Measurements from ENCODE around the gene PRDM4. TPM values are rescaled to one million over a fixed set of nuclear protein-coding genes. Genes with fewer than 3 reads are reported as not detected.

Gene PRDM4
- total RNA-seq, 2 donors from 2014 or later = 27.0 to 36.9 TPM

GRCh38 chr12:107780298-107780697 is 19.4 kb upstream of the PRDM4 start:
- H3K4me3 Mint-ChIP-seq = no peak overlapping the region
- DNase-seq (ENCODE audit: low spot score) (no peak), ATAC-seq (no peak)
- peaks cover 6 to 9% of the 10 kb centered on the region in 2 donors for H3K4me1 Mint-ChIP-seq (ENCODE audit: low read depth in 2 of 2)
- H3K9me3 Mint-ChIP-seq = no peaks in the 10 kb centered on the region
- no peaks in the 10 kb centered on the region for H3K36me3 Mint-ChIP-seq
- H3K27me3 Mint-ChIP-seq = peaks cover 40 to 45% of the 10 kb centered on the region in 2 donors
- no peak overlapping the region for H3K27ac Mint-ChIP-seq

DNA sequence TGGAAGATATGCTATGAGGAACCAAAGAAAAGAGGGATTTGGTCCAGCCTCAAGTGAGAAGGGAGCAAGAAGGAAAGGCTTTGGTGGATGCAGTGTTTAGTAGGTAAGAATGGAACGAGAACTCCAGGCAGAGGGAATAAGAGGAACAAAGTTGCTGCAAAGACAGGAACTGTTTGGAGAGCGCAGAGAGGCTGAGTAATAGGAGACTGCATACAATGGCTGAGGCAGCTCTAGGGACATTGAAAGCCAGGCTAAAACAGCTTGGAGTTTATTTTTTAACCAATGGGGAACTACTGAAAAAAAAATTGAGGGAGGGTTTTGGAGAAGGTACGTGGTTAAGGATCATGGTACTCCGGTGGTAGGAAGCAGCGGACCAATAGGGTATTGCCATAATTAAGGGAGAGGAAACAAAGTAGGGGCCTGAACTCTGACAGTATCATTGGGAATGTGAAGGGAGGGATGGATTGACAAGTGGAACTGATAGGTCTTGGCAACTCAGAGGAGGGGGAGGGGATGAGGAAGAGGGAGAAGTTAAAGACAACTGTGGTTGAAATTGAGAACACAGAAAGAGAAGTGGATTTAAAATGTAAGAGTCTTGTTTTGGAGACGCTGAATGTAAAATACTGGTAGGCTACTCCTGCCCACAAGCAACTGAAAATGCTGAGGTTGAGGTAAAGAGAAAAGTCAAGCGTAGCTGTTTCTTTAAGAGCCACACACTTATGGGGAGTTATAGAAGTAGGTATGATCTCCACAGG is 18.3 kb upstream of the PRDM4 start:
- Mint-ChIP-seq H3K9me3 (no peaks in the 10 kb centered on the region), H3K4me3 (no peak overlapping the region), H3K36me3 (no peaks in the 10 kb centered on the region), H3K4me1 (ENCODE audit: low read depth in 2 of 2) (peaks cover 6 to 15% of the 10 kb centered on the region in 2 donors), H3K27ac (no peak overlapping the region), H3K27me3 (peaks cover 46 to 53% of the 10 kb centered on the region in 2 donors)
- no peak for ATAC-seq
- no peak for DNase-seq (ENCODE audit: low spot score)

DNA sequence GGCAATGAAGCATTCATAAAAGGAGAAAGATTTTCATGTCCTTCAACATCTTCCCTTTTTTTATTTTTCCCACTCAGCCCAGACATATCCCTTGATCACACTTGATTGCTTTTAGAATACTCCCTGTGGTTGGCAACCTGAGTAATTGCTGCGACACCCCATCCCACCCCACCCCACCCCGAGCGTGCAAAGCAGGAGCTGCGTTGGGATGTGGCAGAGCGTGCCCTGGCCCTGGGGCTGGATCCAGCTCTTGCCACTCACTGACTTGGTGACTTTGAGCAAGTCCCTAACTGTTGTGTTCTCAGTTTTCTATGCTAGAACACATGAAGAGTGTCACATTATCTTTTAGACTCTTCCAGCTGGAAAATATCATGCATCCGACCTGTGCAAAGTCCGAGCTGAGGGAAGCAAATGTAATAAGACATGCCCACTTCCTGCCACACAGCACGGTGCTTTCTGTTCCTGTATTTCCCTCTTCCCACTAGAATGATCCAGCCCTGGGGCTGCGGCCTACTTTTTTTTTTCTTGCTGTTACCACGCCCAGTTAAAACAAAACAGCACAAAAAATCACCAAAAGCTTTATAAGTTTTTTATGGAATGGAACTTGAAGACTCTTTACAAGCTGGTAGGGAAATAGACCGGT is 17.6 kb upstream of the PRDM4 start:
- Mint-ChIP-seq H3K9me3 (no peaks in the 10 kb centered on the region), H3K4me1 (ENCODE audit: low read depth in 2 of 2) (peaks cover 0 to 9% of the 10 kb centered on the region in 2 donors), H3K27ac (no peak overlapping the region), H3K27me3 (peaks cover 46 to 53% of the 10 kb centered on the region in 2 donors), H3K4me3 (no peak overlapping the region), H3K36me3 (no peaks in the 10 kb centered on the region)
- DNase-seq (ENCODE audit: low spot score) (no peak), ATAC-seq (no peak)

GRCh38 chr12:107776171-107776570 is 15.2 kb upstream of the PRDM4 start:
- H3K27me3 Mint-ChIP-seq = peaks cover 53 to 59% of the 10 kb centered on the region in 2 donors
- no peaks in the 10 kb centered on the region for H3K36me3 Mint-ChIP-seq
- H3K4me1 Mint-ChIP-seq (ENCODE audit: low read depth in 2 of 2) = peaks cover 0 to 9% of the 10 kb centered on the region in 2 donors
- H3K4me3 Mint-ChIP-seq = no peak overlapping the region
- H3K27ac Mint-ChIP-seq = no peak overlapping the region
- no peaks in the 10 kb centered on the region for H3K9me3 Mint-ChIP-seq
- DNase-seq (ENCODE audit: low spot score) (no peak), ATAC-seq (no peak)

GRCh38 chr12:107775093-107775721 is 14.3 kb upstream of the PRDM4 start:
- peak in 1 of 2 donors; percentile 28 for ATAC-seq
- no peak overlapping the region for H3K4me3 Mint-ChIP-seq

DNA sequence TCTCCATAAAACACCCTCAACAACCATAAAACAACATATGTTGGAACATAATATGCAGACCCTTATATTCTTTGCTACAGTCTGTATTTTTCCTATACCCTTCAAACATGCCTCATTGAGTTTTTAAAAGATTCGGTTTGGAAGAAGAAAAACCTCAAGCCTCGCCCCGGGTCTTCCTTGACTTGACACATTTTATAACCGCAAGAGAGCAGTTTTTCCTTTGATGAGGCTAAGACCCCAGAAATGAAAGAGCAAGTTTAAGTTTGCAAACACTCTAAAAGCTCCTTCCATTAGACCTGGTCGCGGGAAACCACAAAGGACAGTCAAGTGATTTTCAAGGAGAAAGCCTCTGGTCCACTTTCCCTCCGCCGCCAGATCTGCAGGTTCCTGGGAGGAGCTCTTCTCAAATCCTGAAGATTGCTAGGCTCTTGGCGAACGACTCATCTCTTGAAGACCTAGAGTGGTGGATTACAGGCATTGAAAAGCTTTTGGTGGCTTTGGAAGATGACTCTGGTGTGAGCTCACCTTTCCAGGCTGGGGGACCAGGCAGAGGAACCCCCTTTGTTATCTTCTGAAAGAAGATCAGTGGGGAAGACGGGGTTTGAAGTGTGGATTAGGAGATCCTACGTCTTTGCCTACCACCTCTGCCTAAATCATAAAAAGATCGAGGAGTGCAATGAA is 13.6 kb upstream of the PRDM4 start, which contains the start of gene ASCL4:
Gene ASCL4 (plus strand): TSS at position 356 of the 681 bp plus-strand sequence. CDS start 515 bp downstream, outside the sequence.
- H3K4me3 Mint-ChIP-seq = no peak within 1 kb of the TSS
- no peak within 1 kb of the TSS for H3K27ac Mint-ChIP-seq
- ATAC-seq = no peak
- no peaks in the 10 kb centered on the region for H3K9me3 Mint-ChIP-seq
- peaks cover 0 to 9% of the 10 kb centered on the region in 2 donors for H3K4me1 Mint-ChIP-seq (ENCODE audit: low read depth in 2 of 2)
- peaks cover 43 to 55% of the 10 kb centered on the region in 2 donors for H3K27me3 Mint-ChIP-seq
- no peak for DNase-seq (ENCODE audit: low spot score)
- no peaks in the 10 kb centered on the region for H3K36me3 Mint-ChIP-seq

More at GRCh38 chr12:107775093-107775721, 14.3 kb upstream of the PRDM4 start:
- Mint-ChIP-seq H3K27ac (no peak overlapping the region), H3K9me3 (no peaks in the 10 kb centered on the region), H3K4me1 (ENCODE audit: low read depth in 2 of 2) (peaks cover 0 to 9% of the 10 kb centered on the region in 2 donors), H3K36me3 (no peaks in the 10 kb centered on the region), H3K27me3 (peaks cover 48 to 60% of the 10 kb centered on the region in 2 donors)
- DNase-seq (ENCODE audit: low spot score) = no peak

DNA sequence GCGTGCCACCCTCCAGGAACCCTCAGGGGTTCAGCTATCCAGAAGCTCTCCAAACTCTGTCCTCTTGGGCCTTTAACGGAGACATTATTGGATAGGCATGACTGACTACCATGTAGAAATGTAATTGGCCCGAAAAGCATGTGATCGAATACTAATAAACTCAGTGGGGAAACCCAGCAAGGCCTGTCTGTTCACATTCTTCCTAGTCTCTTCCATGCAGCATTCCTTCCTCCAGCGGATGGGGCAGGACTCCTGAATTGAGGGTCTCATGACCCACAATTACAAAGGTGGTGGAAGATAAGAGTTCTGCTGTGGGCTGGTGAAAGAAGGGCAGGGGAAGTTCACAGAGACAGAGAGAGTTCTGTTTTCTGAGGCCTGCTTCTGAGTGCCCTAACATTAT is 6.5 kb upstream of the PRDM4 start:
- H3K4me1 Mint-ChIP-seq (ENCODE audit: low read depth in 2 of 2) = no peaks in the 10 kb centered on the region
- no peak overlapping the region for H3K27ac Mint-ChIP-seq
- peaks cover 3 to 20% of the 10 kb centered on the region in 2 donors for H3K27me3 Mint-ChIP-seq
- H3K4me3 Mint-ChIP-seq = no peak overlapping the region
- ATAC-seq = no peak
- H3K36me3 Mint-ChIP-seq = no peaks in the 10 kb centered on the region
- no peaks in the 10 kb centered on the region for H3K9me3 Mint-ChIP-seq
- no peak for DNase-seq (ENCODE audit: low spot score)

DNA sequence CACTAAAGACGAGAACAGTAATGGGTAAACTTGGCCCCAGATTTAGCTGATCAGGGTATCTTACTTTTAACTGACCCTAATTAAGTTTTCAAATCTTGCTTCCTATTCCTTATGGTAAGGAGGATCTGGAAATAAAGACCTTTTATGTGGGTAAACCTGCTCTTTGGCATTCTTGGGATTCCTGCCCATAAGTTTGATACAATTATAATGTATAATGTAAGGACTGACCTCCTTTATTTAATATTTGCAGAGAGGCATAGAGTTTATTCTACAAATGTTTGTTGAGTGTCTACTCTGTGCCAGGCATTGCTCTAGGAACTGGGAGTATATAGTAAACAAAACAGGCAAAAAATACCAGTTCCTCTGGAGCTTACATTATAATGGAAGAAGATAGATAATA is 4.4 kb upstream of the PRDM4 start:
- peaks cover 6 to 7% of the 10 kb centered on the region in 2 donors for H3K4me1 Mint-ChIP-seq (ENCODE audit: low read depth in 2 of 2)
- DNase-seq (ENCODE audit: low spot score) (no peak), ATAC-seq (no peak)
- H3K27me3 Mint-ChIP-seq = peaks cover 0 to 14% of the 10 kb centered on the region in 2 donors
- no peaks in the 10 kb centered on the region for H3K9me3 Mint-ChIP-seq
- no peaks in the 10 kb centered on the region for H3K36me3 Mint-ChIP-seq
- no peak overlapping the region for H3K27ac Mint-ChIP-seq
- H3K4me3 Mint-ChIP-seq = no peak overlapping the region

DNA sequence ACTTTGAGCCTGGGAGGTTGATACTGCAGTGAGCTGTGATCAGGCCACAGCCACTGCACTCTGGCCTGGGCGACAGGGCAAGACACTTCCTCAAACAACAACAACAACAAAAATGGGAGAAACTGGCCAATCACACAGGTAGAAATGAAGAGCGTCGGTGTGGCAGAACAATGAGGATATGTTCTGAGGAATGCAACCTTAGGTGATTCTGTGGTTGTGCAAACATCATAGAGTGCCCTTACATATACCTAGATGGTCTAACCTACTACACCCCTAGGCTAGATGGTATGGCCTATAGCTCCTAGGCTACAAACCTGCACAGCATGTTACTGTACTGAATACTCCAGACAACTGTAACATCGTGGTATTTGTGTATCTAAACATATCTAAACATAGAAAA is 3.7 kb upstream of the PRDM4 start:
- H3K27me3 Mint-ChIP-seq = peaks cover 0 to 12% of the 10 kb centered on the region in 2 donors
- H3K27ac Mint-ChIP-seq = no peak overlapping the region
- H3K36me3 Mint-ChIP-seq = no peaks in the 10 kb centered on the region
- DNase-seq (ENCODE audit: low spot score) (no peak), ATAC-seq (no peak)
- no peak overlapping the region for H3K4me3 Mint-ChIP-seq
- peaks cover 12 to 14% of the 10 kb centered on the region in 2 donors for H3K4me1 Mint-ChIP-seq (ENCODE audit: low read depth in 2 of 2)
- no peaks in the 10 kb centered on the region for H3K9me3 Mint-ChIP-seq

DNA sequence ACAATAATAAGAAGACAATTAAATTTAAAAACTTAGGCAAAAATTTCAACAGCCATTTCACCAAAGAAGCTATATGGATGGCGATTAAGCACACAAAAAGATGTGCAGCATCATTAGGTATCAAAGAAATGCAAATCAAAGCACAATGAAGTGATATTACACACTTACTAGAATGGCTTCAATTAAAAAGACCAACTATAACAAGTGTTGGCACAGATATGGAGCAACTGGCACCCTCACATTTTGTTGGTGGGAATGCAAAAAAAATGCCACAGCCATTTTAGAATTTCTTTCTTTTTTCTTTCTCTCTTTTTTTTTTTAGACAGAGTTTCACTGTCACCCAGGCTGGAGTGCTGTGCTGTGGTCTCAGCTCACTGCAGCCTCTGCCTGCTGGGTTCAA is 1.9 kb upstream of the PRDM4 start:
- H3K36me3 Mint-ChIP-seq = no peaks in the 10 kb centered on the region
- no peaks in the 10 kb centered on the region for H3K9me3 Mint-ChIP-seq
- peaks cover 0 to 12% of the 10 kb centered on the region in 2 donors for H3K27me3 Mint-ChIP-seq
- H3K4me1 Mint-ChIP-seq (ENCODE audit: low read depth in 2 of 2) = peaks cover 24 to 27% of the 10 kb centered on the region in 2 donors
- ATAC-seq (no peak), DNase-seq (ENCODE audit: low spot score) (no peak)
- H3K27ac Mint-ChIP-seq = no peak overlapping the region
- no peak overlapping the region for H3K4me3 Mint-ChIP-seq

GRCh38 chr12:107761502-107761904 is 566 bp upstream of the PRDM4 start:
- peak overlapping the region; percentile 81 for H3K4me3 Mint-ChIP-seq
- DNase-seq (ENCODE audit: low spot score) (no peak), ATAC-seq (no peak)
- no peaks in the 10 kb centered on the region for H3K9me3 Mint-ChIP-seq
- H3K4me1 Mint-ChIP-seq (ENCODE audit: low read depth in 2 of 2) = peaks cover 24 to 27% of the 10 kb centered on the region in 2 donors
- no peaks in the 10 kb centered on the region for H3K27me3 Mint-ChIP-seq
- peaks cover 3% of the 10 kb centered on the region for H3K36me3 Mint-ChIP-seq
- peak overlapping the region; percentile 68 to 73 for H3K27ac Mint-ChIP-seq

GRCh38 chr12:107760207-107760808 is 629 bp downstream of the PRDM4 start:
- H3K9me3 Mint-ChIP-seq = no peaks in the 10 kb centered on the region
- peaks cover 24 to 27% of the 10 kb centered on the region in 2 donors for H3K4me1 Mint-ChIP-seq (ENCODE audit: low read depth in 2 of 2)
- no peaks in the 10 kb centered on the region for H3K27me3 Mint-ChIP-seq
- DNase-seq (ENCODE audit: low spot score) (peak; percentile 71), ATAC-seq (peak; percentile 1 to 34)
- peak overlapping the region; percentile 82 to 89 for H3K27ac Mint-ChIP-seq
- peak overlapping the region; percentile 95 for H3K4me3 Mint-ChIP-seq
- peaks cover 6% of the 10 kb centered on the region for H3K36me3 Mint-ChIP-seq

DNA sequence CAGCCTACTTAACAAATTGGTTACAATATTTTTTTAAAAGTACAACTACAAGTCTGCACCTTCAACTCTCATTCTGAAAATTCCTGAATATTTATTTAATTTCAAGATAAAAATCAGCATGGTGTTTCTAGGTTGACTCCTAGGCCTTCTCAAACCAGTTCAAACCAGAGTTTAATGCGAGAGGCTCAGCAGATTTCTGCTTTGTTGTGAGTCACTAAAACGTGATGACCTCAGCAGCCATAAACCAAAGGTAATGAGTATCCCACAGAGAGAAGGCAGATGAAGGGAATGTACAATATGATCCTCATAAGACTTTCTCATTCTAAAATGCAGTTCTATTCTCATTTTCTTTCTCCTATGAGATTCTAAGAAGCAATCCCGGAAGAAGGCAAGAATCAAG is 1.5 kb downstream of the PRDM4 start:
- Mint-ChIP-seq H3K27ac (peak overlapping the region; percentile 82 to 89), H3K4me1 (ENCODE audit: low read depth in 2 of 2) (peaks cover 24 to 27% of the 10 kb centered on the region in 2 donors), H3K36me3 (peaks cover 6% of the 10 kb centered on the region), H3K4me3 (peak overlapping the region; percentile 95), H3K9me3 (no peaks in the 10 kb centered on the region), H3K27me3 (no peaks in the 10 kb centered on the region)
- ATAC-seq (no peak), DNase-seq (ENCODE audit: low spot score) (no peak)

Measured in natural killer cell treated with Interleukin-12 subunit alpha and Interleukin-12 subunit beta and Interleukin-15 and Interleukin-18, amount 100 ng/mL, for 72 hours (primary cell).